GM18520 (cell line): ENCODE results near the gene SCARB1.

Source experiments
- ATAC-seq: cut with Tn5 transposase; IDR thresholded peaks from one replicate; pipeline ENCODE4 v1.9.1; 2021; ENCODE audit not compliant: unreplicated experiment

SCARB1 gene

DNA sequence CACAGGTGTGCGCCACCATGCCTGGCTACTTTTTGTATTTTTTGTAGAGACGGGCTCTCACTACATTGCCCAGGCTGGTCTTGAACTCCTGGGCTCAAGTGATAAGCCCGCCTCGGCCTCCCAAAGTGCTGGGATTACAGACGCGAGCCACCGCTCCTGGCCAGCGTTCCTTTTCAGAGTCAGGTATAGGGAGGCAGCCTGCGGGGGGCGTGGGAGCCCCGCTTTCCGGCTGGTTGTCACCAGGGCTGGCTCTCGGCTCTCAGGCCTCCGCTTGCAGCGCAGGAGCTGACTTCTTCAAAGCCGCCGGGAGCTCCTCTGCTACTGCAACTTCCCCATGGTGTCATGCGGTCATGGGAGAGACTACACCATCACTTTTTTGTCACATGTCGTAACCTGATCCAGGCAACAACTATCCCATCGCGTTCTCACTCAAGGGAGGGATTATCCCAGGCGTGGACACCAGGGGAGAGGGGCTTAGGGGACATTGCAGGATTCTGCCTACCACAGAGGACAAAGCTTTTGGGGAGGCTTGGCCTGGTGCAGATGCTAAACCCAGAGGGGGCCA, 129.4 kb downstream of the SCARB1 start:
- no peak for ATAC-seq

DNA sequence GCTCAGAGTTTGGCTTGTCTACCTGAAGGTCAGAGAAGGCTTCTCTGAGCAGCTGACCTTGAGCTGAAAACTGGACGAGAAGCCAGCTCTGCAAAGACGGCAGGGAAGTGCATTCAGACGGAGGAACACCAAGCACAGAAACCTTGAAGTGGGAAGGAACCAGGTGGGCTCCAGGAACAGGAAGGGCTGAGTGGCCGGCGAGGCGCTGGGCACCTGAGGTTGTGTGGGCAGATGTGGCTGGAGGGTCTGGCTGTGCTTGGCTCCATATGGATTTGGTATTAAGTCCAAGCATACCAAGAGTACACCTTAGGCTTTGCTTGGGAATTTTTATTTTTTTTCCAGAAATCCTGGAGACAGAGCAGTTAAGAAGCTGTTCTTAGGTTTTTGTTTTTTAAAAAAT, 130.6 kb downstream of the SCARB1 start:
- no peak for ATAC-seq

DNA sequence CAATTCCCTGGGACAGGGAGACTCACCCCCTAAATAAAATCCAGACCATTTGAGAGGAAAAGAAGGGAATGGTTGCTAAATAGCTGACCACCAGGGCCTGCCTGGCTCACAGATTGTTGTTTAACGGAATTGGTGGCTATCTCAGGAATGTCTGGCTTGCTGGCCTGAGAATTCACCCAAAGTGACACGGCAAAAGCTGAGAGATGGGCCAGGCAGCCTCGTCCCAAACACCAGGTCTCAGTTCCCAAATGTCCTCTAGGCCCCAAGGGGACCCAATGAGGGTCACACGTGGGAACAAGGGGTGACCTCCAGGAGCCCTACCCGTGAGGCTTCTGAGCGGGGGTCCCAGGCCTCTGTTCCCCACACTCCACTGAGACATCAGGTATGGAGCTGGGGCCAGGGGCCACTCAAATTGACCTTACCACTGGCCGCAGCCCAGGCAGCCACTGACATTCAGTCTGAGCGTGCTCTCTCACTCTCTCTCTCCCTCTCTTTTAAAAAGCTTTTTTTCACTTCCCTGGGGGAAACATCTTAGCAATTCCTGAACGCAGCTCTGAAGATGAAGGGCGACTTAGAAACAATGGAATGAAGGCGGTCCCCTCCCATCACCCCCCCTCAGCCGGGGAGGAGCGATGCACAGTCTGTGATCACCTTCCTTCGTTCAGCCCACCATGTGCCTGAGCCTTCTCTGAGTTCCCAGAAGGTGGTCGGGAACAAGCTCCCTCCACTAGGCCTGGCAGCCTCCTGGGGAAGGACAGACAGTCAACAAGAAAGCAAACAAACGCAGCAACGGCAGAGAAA, 131.2 kb downstream of the SCARB1 start:
- ATAC-seq: no peak

GRCh38 chr12:124731869-124732268, 131.8 kb downstream of the SCARB1 start:
- ATAC-seq: no peak

DNA sequence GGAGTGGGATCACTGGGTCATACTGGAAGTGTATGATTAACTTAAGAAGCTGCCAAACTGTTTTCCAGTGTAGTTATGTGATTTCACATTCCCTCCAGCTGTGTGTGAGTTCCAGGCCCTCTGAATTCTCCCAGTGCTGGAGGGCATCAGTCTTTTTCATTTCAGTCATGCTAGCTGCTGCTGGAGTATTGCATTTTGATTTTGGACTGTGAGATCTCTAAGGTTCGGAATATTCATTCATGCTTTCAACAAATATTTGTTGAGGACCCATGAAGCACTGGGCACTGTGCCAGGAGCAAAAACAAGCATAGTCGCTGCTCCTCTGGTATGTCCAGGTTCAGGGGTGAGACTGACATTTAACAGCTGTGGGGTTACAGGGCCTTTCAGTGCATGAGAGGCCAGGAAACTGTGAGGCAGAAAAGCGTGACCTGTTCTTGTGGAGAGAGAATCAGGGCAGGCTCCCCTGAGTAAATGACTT, 133.2 kb downstream of the SCARB1 start:
- ATAC-seq: no peak

DNA sequence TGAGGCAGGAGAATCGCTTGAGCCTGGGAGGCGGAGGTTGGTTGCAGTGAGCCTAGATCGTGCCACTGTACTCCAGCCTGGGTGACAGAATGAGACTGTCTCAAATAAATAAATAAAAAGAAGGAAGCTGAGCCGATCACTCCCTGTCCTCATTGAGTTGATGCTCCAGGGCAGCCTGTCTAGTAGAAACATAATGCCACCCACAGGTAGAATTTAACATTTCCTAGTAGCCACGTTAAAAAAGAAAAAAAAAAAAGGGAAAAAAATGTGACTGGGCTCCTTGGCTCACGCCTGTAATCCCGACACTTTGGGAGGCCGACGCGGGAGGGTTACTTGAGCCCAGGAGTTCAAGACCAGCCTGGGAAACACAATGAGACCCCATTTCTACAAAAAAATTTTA, 135.7 kb downstream of the SCARB1 start:
- ATAC-seq: no peak

DNA sequence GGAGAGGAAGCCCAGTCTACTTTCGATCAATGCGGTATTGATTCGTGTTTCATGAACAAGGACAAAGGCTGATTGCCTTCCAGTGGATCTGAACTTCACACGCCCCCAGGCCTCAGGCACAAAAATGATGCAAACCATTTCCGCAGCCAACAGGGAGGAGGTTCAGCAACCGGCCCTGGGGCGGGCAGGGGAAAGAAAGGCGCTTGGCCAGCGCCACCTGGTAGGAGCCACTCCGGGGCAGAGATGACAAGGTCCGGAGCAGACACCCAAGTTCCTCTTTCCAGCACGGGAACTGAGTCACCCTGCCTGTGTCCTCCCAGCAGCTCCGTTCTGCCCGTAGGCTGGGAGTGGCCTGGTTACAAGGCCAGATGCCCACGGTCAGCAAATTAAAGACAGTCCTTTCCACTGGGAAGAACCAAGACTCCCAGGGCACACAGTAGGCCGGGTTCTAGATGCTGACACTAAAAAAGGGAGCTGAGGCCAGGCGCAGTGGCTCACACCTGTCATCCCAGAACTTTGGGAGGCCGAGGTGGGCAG, 136.3 kb downstream of the SCARB1 start:
- ATAC-seq: no peak
